GM18505 (cell line): ENCODE measurements around the gene RABL6.
A peak's percentile ranks its signal among the peaks of the same experiment; 100 is the strongest.

Source experiments
- ATAC-seq: cut with Tn5 transposase; IDR thresholded peaks from one replicate; pipeline ENCODE4 v1.9.1; 2021; ENCODE audit not compliant: unreplicated experiment
- POLR2A ChIP-seq: IDR thresholded peaks from 4 replicates; pipeline ENCODE4 v1.6.1; 2011; ENCODE audit warnings: borderline replicate concordance; ENCODE audit not compliant: insufficient read depth, insufficient read length; ENCODE audit errors: extremely low read depth

The RABL6 gene

GRCh38 chr9:136844761-136845464, 37.2 kb downstream of the RABL6 start:
- no peak for ATAC-seq
- TF ChIP-seq POLR2A = no peak

GRCh38 chr9:136845465-136846260, 37.9 kb downstream of the RABL6 start:
- TF ChIP-seq POLR2A = no peak
- no peak for ATAC-seq

GRCh38 chr9:136846376-136847087, 38.8 kb downstream of the RABL6 start:
- ATAC-seq = no peak
- TF ChIP-seq POLR2A = no peak

- ATAC-seq = no peak
Observed at GRCh38 chr9:136847088-136847825, 39.5 kb downstream of the RABL6 start.

GRCh38 chr9:136847826-136848392, 40.2 kb downstream of the RABL6 start:
- TF ChIP-seq POLR2A = peak; percentile 53
- ATAC-seq = no peak

More at GRCh38 chr9:136847088-136847825, 39.5 kb downstream of the RABL6 start:
- no peak for TF ChIP-seq POLR2A

GRCh38 chr9:136848393-136849037, 40.8 kb downstream of the RABL6 start:
- TF ChIP-seq POLR2A = no peak
- no peak for ATAC-seq

GRCh38 chr9:136849038-136849959, 41.6 kb downstream of the RABL6 start, which contains the start of gene PHPT1:
TSS of gene PHPT1 (plus strand) at chr9:136849409. CDS start at chr9:136849431, 22 bp downstream.
- ATAC-seq = peak; percentile 68
- peak; percentile 95 for TF ChIP-seq POLR2A

GRCh38 chr9:136849960-136850865, 42.5 kb downstream of the RABL6 start:
- no peak for TF ChIP-seq POLR2A
- ATAC-seq = no peak

GRCh38 chr9:136850866-136851775, 43.4 kb downstream of the RABL6 start:
- TF ChIP-seq POLR2A = no peak
- no peak for ATAC-seq
